T-cell (primary cell): ENCODE measurements around the gene ACSL3. TPM values are rescaled to one million over a fixed set of nuclear protein-coding genes. Genes with fewer than 3 reads are reported as not detected.

Experiments
- ATAC-seq, 4 experiments: fragments of 200-7000 bp in 3 of 4; fragments of 150-1000 bp in 1 of 4; cut with Tn5 transposase; replicated peaks in 1 of 4; 1 replicate in 3 of 4; 2 replicates in 1 of 4; pipeline ENCODE4 v1.10.0; 2021; ENCODE audit warnings: moderate library complexity in 3 of 4, mild to moderate bottlenecking in 2 of 4, moderate number of reproducible peaks in 1 of 4
- CTCF ChIA-PET, 2 donors: fragments of 300-600 bp; sonication (Branson Sonifier 250); formaldehyde crosslinking; loops; one replicate each; lab custom pipeline; 2022; ENCODE audit warnings: antibody characterized with exemption in 2 of 2; lab: Charles Lee
- POLR2A ChIA-PET, 2 donors: fragments of 300-600 bp; sonication (Branson Sonifier 250); formaldehyde crosslinking; loops; one replicate each; lab custom pipeline; 2022; ENCODE audit warnings: antibody characterized with exemption in 2 of 2; lab: Charles Lee
- DNase-seq, 35 experiments: peaks; one replicate each; pipeline versions ENCODE4 v3.0.0 to v3.0.0-alpha.2; 2013 to 2023
- H3K27ac ChIP-seq: one replicate; pipeline ENCODE4 v1.5.1; 2013; ENCODE audit warnings: low read length
- H3K27me3 ChIP-seq, 2 experiments: replicated peaks in 1 of 2; 1 replicate in 1 of 2; 2 replicates in 1 of 2; pipeline versions ENCODE4 v1.6.1 to v1.7.0; 2013; ENCODE audit warnings: low read length in 1 of 2, mixed read lengths in 1 of 2; ENCODE audit not compliant: control insufficient read depth in 2 of 2, insufficient read depth in 2 of 2; ENCODE audit errors: extremely low read depth in 1 of 2
- H3K36me3 ChIP-seq, 2 donors: 1 replicate in 1 of 2; 2 replicates in 1 of 2; pipeline versions ENCODE4 v1.6.1 to v1.7.0; 2013; ENCODE audit warnings: low read length in 1 of 2; ENCODE audit not compliant: control insufficient read depth in 2 of 2, insufficient read depth in 1 of 2; ENCODE audit errors: extremely low read depth in 1 of 2
- H3K4me1 ChIP-seq, 2 experiments: 1 replicate in 1 of 2; 2 replicates in 1 of 2; pipeline versions ENCODE4 v1.6.1 to v1.7.0; 2013; ENCODE audit warnings: low read length in 2 of 2, mixed read lengths in 1 of 2; ENCODE audit not compliant: insufficient read depth in 2 of 2, control insufficient read depth in 1 of 2; ENCODE audit errors: extremely low read depth in 1 of 2
- H3K4me3 ChIP-seq, 2 donors: 1 replicate in 1 of 2; 2 replicates in 1 of 2; pipeline versions ENCODE4 v1.5.1 to v1.7.0; 2013; ENCODE audit warnings: mild to moderate bottlenecking in 2 of 2, low read length in 1 of 2, moderate library complexity in 1 of 2; ENCODE audit not compliant: control insufficient read depth in 1 of 2; ENCODE audit errors: extremely low read depth in 1 of 2
- H3K9me3 ChIP-seq: 2 replicates; pipeline ENCODE4 v1.7.0; 2013
- H3K27ac Mint-ChIP-seq, 2 donors: one replicate each; pipeline ENCODE4 v1.8.0; 2020 to 2021; ENCODE audit warnings: mild to moderate bottlenecking in 2 of 2, mixed read lengths in 2 of 2
- H3K27me3 Mint-ChIP-seq, 2 donors: one replicate each; pipeline ENCODE4 v1.8.0; 2021 to 2022; ENCODE audit warnings: mixed read lengths in 2 of 2
- H3K36me3 Mint-ChIP-seq: one replicate; pipeline ENCODE4 v1.8.0; 2021; ENCODE audit warnings: mixed read lengths
- H3K4me1 Mint-ChIP-seq, 3 donors: one replicate each; pipeline ENCODE4 v1.8.0; 2020 to 2022; ENCODE audit warnings: mixed read lengths in 3 of 3, mild to moderate bottlenecking in 1 of 3
- H3K4me3 Mint-ChIP-seq, 3 donors: one replicate each; pipeline ENCODE4 v1.8.0; 2020 to 2022; ENCODE audit warnings: mild to moderate bottlenecking in 3 of 3, mixed read lengths in 3 of 3, moderate library complexity in 3 of 3
- H3K9me3 Mint-ChIP-seq, 3 donors: one replicate each; pipeline ENCODE4 v1.8.0; 2020 to 2022; ENCODE audit warnings: mixed read lengths in 3 of 3
- WGBS: methylation state at CpG from one replicate; pipeline ENCODE4 v1.1.5; 2013; ENCODE audit warnings: missing lambda C conversion rate; ENCODE audit not compliant: insufficient coverage; 5-methylcytosine and 5-hydroxymethylcytosine counted together
- total RNA-seq, 35 experiments: library from RNA in 6 of 35; stranded (reverse) in 6 of 35; fragments of 120-200 nt in 1 of 35; gene quantifications; one replicate each; pipeline versions ENCODE4 v1.2.1 to v1.2.4 and lab custom pipeline; 2013 to 2026

Gene ACSL3
- total RNA-seq, 5 donors from 2014 or later (not counting 1 experiment from before 2014, with no cell fraction given): 23.9 to 82.4 (median 26.5) TPM

DNA sequence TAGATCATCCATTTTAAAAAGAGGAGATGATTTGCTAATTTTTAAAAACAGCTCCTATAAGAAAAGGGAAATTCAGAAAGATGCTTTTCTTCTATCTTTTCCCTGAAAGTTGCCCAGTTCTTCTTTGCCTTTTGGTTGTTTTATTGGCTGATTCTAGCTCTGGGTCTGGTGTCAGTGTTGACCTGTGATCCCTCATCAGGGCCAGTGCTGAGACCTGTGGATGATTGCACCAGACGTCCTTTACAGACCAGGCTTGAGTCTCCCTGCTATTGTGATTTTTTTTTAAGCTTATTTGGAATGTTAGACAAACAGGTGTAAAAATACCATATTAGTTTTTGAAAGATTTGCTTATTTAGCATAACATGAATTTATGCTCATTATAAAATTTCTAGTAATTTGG lies 88.2 kb downstream of the ACSL3 start:
- ATAC-seq (no peak), DNase-seq (no peak)
- WGBS: no CpG with 5 or more reads among the region's 1 CpG
- no peaks in the 10 kb centered on the region for H3K9me3 ChIP-seq
- H3K36me3 ChIP-seq: no peaks in the 10 kb centered on the region
- POLR2A ChIA-PET: no interaction called here
- no peaks in the 10 kb centered on the region for H3K36me3 Mint-ChIP-seq
- CTCF ChIA-PET: interaction anchor here in 1 of 2 donors (1.2 kb wide), 1 partner anchor 243 kb away, joined by 3 read pairs; no protein-coding TSS in a partner anchor
- H3K27me3 ChIP-seq: peaks cover 0 to 3% of the 10 kb centered on the region in 2 experiments
- no peaks in the 10 kb centered on the region for H3K4me1 Mint-ChIP-seq
- no peak overlapping the region for H3K4me3 ChIP-seq
- H3K27ac ChIP-seq: no peak overlapping the region
- H3K4me3 Mint-ChIP-seq: no peak overlapping the region
- no peak overlapping the region for H3K27ac Mint-ChIP-seq
- peaks cover 2 to 6% of the 10 kb centered on the region in 2 donors for H3K27me3 Mint-ChIP-seq
- no peaks in the 10 kb centered on the region for H3K4me1 ChIP-seq
- no peaks in the 10 kb centered on the region for H3K9me3 Mint-ChIP-seq

DNA sequence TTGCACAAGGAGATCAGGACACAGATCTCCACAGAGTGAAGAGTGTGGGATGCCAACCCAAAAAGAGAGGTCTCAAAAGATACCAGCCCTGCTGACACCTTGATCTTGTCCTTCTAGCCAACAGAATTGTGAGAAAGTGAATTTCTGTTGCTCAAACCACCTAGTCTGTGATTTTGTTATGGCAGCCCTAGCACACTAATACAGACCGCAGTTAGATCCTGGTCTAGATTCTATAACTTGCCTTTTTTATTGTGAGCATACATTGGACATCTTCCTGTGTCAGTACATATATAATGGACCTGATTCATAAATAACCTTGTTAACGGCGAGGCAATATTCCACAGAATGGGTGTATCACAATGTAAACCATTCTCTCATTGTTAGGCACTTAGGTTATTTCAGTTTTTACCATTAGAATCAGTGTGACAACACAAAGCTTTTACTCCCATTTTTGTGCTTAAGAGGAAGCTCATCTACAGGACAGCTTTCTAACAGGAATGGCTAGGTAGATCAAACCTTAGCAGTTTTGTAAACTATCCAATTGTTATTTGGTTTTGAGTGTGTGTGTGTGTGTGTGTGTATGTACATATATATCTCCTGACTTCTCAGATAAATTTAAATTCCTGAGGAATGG lies 89.0 kb downstream of the ACSL3 start:
- ATAC-seq (no peak), DNase-seq (no peak)
- Histone ChIP-seq H3K4me3 (no peak overlapping the region), H3K27ac (no peak overlapping the region), H3K9me3 (no peaks in the 10 kb centered on the region), H3K36me3 (no peaks in the 10 kb centered on the region), H3K4me1 (no peaks in the 10 kb centered on the region), H3K27me3 (peaks cover 0 to 3% of the 10 kb centered on the region in 2 experiments)
- ChIA-PET CTCF (no interaction called here), POLR2A (no interaction called here)
- H3K27me3 Mint-ChIP-seq: peaks cover 3 to 12% of the 10 kb centered on the region in 2 donors
- no peak overlapping the region for H3K27ac Mint-ChIP-seq
- no peaks in the 10 kb centered on the region for H3K4me1 Mint-ChIP-seq
- no peak overlapping the region for H3K4me3 Mint-ChIP-seq
- H3K9me3 Mint-ChIP-seq: no peaks in the 10 kb centered on the region
- H3K36me3 Mint-ChIP-seq: no peaks in the 10 kb centered on the region
- no CpG with 5 or more reads among the region's 3 CpGs for WGBS

DNA sequence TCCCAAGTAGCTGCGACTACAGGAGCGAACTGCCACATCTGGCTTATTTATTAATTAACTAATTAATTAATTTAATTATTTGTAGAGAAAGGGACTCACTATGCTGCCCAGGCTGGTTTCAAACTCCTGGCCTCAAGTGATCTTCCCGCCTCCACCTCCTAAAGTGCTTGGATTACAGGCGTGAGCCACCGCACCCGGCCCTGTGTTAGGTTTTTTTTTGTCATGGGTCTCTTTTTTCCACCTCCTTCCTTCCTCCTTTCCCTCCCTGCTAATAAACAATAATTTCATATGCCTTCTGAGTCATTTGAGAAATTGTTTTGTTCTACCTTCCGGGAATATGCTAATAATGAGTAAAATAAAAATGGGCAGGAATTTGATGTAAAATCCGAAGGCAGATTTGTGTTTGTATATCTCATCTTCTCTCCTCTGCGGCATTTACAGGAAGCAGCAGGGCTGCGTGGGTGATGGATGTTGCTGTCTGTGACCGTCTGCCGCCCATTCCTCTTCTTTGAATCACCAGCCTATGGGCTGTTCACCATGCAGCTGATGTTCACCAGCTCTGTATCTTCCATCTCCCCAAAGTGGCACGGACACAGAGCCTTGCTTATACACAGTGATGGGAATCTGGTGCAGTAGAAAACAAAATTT lies 89.9 kb downstream of the ACSL3 start:
- no CpG with 5 or more reads among the region's 13 CpGs for WGBS

DNA sequence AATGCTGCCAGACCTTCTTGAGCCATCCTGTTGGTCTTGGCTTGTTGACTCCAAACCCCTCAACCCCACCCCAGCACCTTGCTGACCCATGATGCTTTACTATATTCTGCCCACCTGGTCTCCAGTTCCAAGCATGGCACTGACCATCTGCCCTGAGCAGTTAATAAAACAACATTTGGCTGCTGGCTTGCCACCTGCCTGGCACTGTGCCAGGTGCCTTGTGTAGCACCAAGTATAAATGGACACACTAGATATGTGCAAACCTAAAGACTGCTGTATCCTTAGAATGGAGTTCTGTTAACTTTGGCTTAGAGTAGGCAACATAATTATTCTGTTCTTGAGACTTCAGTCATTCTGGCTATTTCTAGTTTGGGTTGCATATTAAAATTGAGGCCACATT lies 91.4 kb downstream of the ACSL3 start:
- H3K4me1 ChIP-seq: no peaks in the 10 kb centered on the region
- no peaks in the 10 kb centered on the region for H3K36me3 ChIP-seq
- no peak for ATAC-seq
- Mint-ChIP-seq H3K27ac (no peak overlapping the region), H3K4me3 (no peak overlapping the region), H3K36me3 (no peaks in the 10 kb centered on the region), H3K9me3 (no peaks in the 10 kb centered on the region), H3K4me1 (no peaks in the 10 kb centered on the region), H3K27me3 (peaks cover 6 to 20% of the 10 kb centered on the region in 2 donors)
- no peak overlapping the region for H3K27ac ChIP-seq
- POLR2A ChIA-PET: no interaction called here
- CTCF ChIA-PET: interaction anchor here in 1 of 2 donors (0.6 to 1.2 kb wide), 2 partner anchors 13 to 1366 kb away, joined by 8 to 11 read pairs; no protein-coding TSS in a partner anchor
- DNase-seq: no peak
- no peaks in the 10 kb centered on the region for H3K9me3 ChIP-seq
- H3K4me3 ChIP-seq: no peak overlapping the region
- peaks cover 0 to 3% of the 10 kb centered on the region in 2 experiments for H3K27me3 ChIP-seq

More for the DNA sequence above, 89.9 kb downstream of the ACSL3 start:
- ChIA-PET CTCF (interaction anchor here in 1 of 2 donors (0.7 kb wide), 1 partner anchor 239 kb away, joined by 3 read pairs; no protein-coding TSS in a partner anchor), POLR2A (no interaction called here)
- Mint-ChIP-seq H3K36me3 (no peaks in the 10 kb centered on the region), H3K9me3 (no peaks in the 10 kb centered on the region), H3K27me3 (peaks cover 5 to 14% of the 10 kb centered on the region in 2 donors), H3K4me3 (no peak overlapping the region), H3K4me1 (no peaks in the 10 kb centered on the region), H3K27ac (no peak overlapping the region)
- H3K27me3 ChIP-seq: peaks cover 0 to 3% of the 10 kb centered on the region in 2 experiments
- H3K4me1 ChIP-seq: no peaks in the 10 kb centered on the region
- H3K4me3 ChIP-seq: no peak overlapping the region
- no peaks in the 10 kb centered on the region for H3K9me3 ChIP-seq
- ATAC-seq (no peak), DNase-seq (no peak)
- H3K36me3 ChIP-seq: no peaks in the 10 kb centered on the region
- no peak overlapping the region for H3K27ac ChIP-seq

- DNase-seq: no peak
- H3K36me3 ChIP-seq: no peaks in the 10 kb centered on the region
- ATAC-seq: no peak
- H3K4me3 ChIP-seq: no peak overlapping the region
- no peaks in the 10 kb centered on the region for H3K4me1 ChIP-seq
- no peaks in the 10 kb centered on the region for H3K9me3 ChIP-seq
- Mint-ChIP-seq H3K36me3 (no peaks in the 10 kb centered on the region), H3K27ac (no peak overlapping the region), H3K4me3 (no peak overlapping the region), H3K9me3 (no peaks in the 10 kb centered on the region), H3K27me3 (peaks cover 11 to 29% of the 10 kb centered on the region in 2 donors), H3K4me1 (no peaks in the 10 kb centered on the region)
- CTCF ChIA-PET: interaction anchor here in 1 of 2 donors (0.6 kb wide), 1 partner anchor 248 kb away, joined by 3 read pairs; no protein-coding TSS in a partner anchor
- no peak overlapping the region for H3K27ac ChIP-seq
- POLR2A ChIA-PET: interaction anchor here in 1 of 2 donors (0.6 kb wide), 1 partner anchor 15 kb away, joined by 8 read pairs; no protein-coding TSS in a partner anchor
- H3K27me3 ChIP-seq: peaks cover 0 to 7% of the 10 kb centered on the region in 2 experiments
- no CpG with 5 or more reads among the region's 1 CpG for WGBS
These were observed 94.2 kb downstream of the ACSL3 start for GRCh38 chr2:222955008-222955407.

GRCh38 chr2:222959358-222959757 lies 98.5 kb downstream of the ACSL3 start:
- ATAC-seq (no peak), DNase-seq (no peak)
- Mint-ChIP-seq H3K9me3 (no peaks in the 10 kb centered on the region), H3K4me1 (no peaks in the 10 kb centered on the region), H3K27ac (no peak overlapping the region), H3K36me3 (no peaks in the 10 kb centered on the region), H3K4me3 (no peak overlapping the region), H3K27me3 (peaks cover 24 to 36% of the 10 kb centered on the region in 2 donors)
- no peaks in the 10 kb centered on the region for H3K36me3 ChIP-seq
- no peak overlapping the region for H3K4me3 ChIP-seq
- ChIA-PET CTCF (no interaction called here), POLR2A (no interaction called here)
- H3K27ac ChIP-seq: no peak overlapping the region
- H3K9me3 ChIP-seq: no peaks in the 10 kb centered on the region
- 89% methylated on average over 4 of the region's 4 CpGs for WGBS
- no peaks in the 10 kb centered on the region for H3K4me1 ChIP-seq
- H3K27me3 ChIP-seq: peaks cover 0 to 5% of the 10 kb centered on the region in 2 experiments
